Measurements from ENCODE around the gene WDR5B.
"Not testable (repeated sequence)": the region's sequence is repeated elsewhere in the genome, so short reads cannot be mapped to it uniquely, and the experiment has no call there.

The WDR5B gene

GRCh38 chr3:122415762-122416654 is at the start of gene WDR5B:
Gene WDR5B (minus strand): TSS chr3:122416062. CDS start chr3:122415528, 534 bp downstream.
- peak; percentile 94 to 99 (median 97) for DNase-seq (ENCODE audit: low read depth in 3 of 3)

GRCh38 chr3:122464659-122465058 is 48.8 kb upstream of the WDR5B start:
- DNase-seq (ENCODE audit: low read depth in 3 of 3) = no peak

GRCh38 chr3:122462406-122462805 is 46.5 kb upstream of the WDR5B start:
- DNase-seq (ENCODE audit: low read depth in 3 of 3) = no peak

GRCh38 chr3:122461806-122462205 is 45.9 kb upstream of the WDR5B start:
- no peak for DNase-seq (ENCODE audit: low read depth in 3 of 3)

GRCh38 chr3:122458992-122459391 is 43.1 kb upstream of the WDR5B start:
- DNase-seq (ENCODE audit: low read depth in 3 of 3) = no peak

- no peak for DNase-seq (ENCODE audit: low read depth in 3 of 3)
These were observed 41.8 kb upstream of the WDR5B start for GRCh38 chr3:122457706-122458105.

GRCh38 chr3:122456074-122456473 is 40.2 kb upstream of the WDR5B start:
- DNase-seq (ENCODE audit: low read depth in 3 of 3) = no peak

- no peak for DNase-seq (ENCODE audit: low read depth in 3 of 3)
These were observed 35.5 kb upstream of the WDR5B start for GRCh38 chr3:122451371-122451770.

GRCh38 chr3:122448218-122448617 is 32.4 kb upstream of the WDR5B start:
- not testable (repeated sequence) for DNase-seq (ENCODE audit: low read depth in 3 of 3)

DNA sequence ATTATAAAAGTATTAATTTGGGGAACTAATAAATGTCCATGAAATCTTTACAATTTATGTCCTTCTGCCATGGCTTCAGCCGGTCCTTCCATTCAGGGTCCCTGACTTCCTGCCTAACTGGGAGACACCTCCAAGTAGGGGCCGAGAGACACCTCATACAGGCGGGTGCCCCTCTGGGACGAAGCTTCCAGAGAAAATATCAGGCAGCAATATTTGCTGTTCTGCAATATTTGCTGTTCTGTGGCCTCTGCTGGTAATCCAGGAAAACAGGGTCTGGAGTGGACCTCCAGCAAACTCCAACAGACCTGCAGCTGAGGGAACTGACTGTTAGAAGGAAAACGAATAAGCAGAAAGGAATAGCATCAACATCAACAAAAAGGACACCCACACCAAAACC is 28.6 kb upstream of the WDR5B start:
- DNase-seq (ENCODE audit: low read depth in 3 of 3) = not testable (repeated sequence)

GRCh38 chr3:122443762-122444490 is 28.1 kb upstream of the WDR5B start:
- not testable (repeated sequence) for DNase-seq (ENCODE audit: low read depth in 3 of 3)

DNA sequence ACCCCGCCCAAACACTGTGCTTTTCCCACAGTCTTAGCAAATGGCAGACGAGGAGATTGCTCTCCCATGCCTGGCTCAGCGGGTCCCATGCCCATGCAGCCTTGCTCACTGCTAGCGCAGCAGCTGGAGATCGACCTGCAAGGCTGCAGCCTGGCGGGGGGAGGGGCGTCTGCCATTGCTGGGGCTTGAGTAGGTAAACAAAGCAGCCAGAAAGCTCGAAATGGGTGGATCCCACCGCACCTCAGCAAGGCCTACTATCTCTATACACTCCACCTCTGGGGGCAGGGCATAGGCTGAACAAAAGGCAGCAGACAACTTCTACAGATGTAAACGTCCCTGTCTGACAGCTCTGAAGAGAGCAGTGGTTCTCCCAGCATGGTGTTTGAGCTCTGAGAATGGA is 27.2 kb upstream of the WDR5B start:
- no peak for DNase-seq (ENCODE audit: low read depth in 3 of 3)

DNA sequence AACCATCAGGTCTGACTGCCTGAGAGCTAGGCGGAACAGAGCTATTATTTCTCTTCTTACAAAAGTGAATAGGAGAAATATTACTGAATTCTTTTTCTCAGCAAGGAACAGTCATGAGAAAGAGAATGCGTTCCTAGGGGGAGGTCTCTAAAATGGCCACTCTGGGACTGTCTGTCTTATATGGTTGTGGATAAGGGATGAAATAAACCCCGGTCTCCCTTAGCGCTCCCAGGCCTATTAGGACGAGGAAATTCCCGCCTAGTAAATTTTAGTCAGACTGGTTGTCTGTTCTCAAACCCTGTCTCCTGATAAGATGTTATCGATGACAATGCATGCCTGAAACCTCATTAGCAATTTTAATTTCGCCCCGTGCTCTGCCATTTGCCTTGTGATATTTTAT is 20.1 kb upstream of the WDR5B start:
- DNase-seq (ENCODE audit: low read depth in 3 of 3) = no peak

GRCh38 chr3:122430371-122430770 is 14.5 kb upstream of the WDR5B start:
- DNase-seq (ENCODE audit: low read depth in 3 of 3) = no peak

- no peak for DNase-seq (ENCODE audit: low read depth in 3 of 3)
These were observed 12.1 kb upstream of the WDR5B start for GRCh38 chr3:122427857-122428471.

GRCh38 chr3:122421836-122422235 is 6.0 kb upstream of the WDR5B start:
- no peak for DNase-seq (ENCODE audit: low read depth in 3 of 3)

GRCh38 chr3:122421101-122421500 is 5.2 kb upstream of the WDR5B start:
- DNase-seq (ENCODE audit: low read depth in 3 of 3) = no peak

DNA sequence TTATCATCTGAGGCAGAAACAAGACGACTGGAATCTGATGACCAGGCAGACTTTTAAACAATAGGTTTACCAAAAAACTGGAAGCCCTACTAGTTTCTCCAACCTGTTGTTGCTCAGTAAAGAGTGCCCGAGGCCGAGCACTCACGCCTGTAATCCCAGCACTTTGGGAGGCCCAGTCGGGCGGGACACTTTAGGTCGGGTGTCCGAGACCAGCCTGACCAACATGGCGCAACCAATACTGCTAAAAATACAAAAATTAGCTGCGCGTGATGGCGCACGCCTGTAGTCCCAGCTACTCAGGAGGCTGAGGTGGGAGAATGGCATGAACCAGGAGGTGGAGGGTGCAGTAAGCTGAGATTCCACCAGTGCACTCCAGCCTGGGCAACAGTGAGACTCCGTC is 1.1 kb upstream of the WDR5B start:
- no peak for DNase-seq (ENCODE audit: low read depth in 3 of 3)

GRCh38 chr3:122415104-122415744 is 638 bp downstream of the WDR5B start:
- DNase-seq (ENCODE audit: low read depth in 3 of 3) = peak in 2 of 3 donors; percentile 19 to 38

- DNase-seq (ENCODE audit: low read depth in 3 of 3) = no peak
These were observed 1.5 kb downstream of the WDR5B start for GRCh38 chr3:122414391-122414790.

DNA sequence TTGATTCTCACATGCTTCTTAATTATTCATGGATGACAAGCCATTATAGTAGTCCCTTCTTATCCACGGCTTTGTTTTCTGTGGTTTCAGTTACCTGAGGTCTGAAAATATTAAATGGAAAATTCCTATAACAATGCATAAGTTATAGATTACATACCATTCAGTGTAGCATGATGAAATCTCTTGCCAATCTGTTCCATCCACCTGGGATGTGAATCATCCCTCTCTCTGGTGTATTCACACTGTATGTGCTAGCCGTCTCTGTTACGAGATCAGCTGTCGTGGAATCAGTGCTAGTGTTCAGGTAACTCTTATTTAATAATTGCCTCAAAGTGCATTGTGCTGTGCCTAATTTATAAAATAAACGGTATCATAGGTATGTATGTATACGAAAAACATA is 5.2 kb downstream of the WDR5B start:
- DNase-seq (ENCODE audit: low read depth in 3 of 3) = no peak

- no peak for DNase-seq (ENCODE audit: low read depth in 3 of 3)
These were observed 5.8 kb downstream of the WDR5B start for GRCh38 chr3:122410111-122410510.
